HCT116 (cell line): ENCODE results near the gene F7. TPM values are rescaled to one million over a fixed set of nuclear protein-coding genes. Genes with fewer than 3 reads are reported as not detected.

Experiments used
- ATAC-seq: fragments of 200-7000 bp; cut with Tn5 transposase; 2 replicates; pipeline ENCODE4 v1.9.1; 2020; ENCODE audit warnings: mild to moderate bottlenecking, moderate library complexity
- BruUV-seq: library from RNA; stranded (reverse); fragments of 400-500 nt; replicated peaks from 2 replicates; lab custom pipeline; 2021; lab: Mats Ljungman, UMichigan
- CTCF ChIA-PET: fragments of 300-600 bp; sonication (Branson Sonifier 250); formaldehyde crosslinking; loops from one replicate; lab custom pipeline; 2021; ENCODE audit warnings: antibody characterized with exemption; lab: Charles Lee
- POLR2A ChIA-PET: fragments of 300-600, 350-600 bp; sonication (Branson Sonifier 250); formaldehyde crosslinking; loops from one replicate; lab custom pipeline; 2021; ENCODE audit warnings: antibody characterized with exemption; lab: Charles Lee
- RAD21 ChIA-PET, 2 experiments: fragments of 300-600 bp; sonication (Branson Sonifier 250); formaldehyde crosslinking; loops; one replicate each; lab custom pipeline; 2023; ENCODE audit warnings: low total read pairs in 2 of 2; ENCODE audit not compliant: uncharacterized antibody in 2 of 2, unreplicated experiment in 2 of 2, low non-redundant PET in 1 of 2; lab: Charles Lee
- DNase-seq: peaks from one replicate; pipeline ENCODE4 v3.0.0-alpha.2; 2010; ENCODE audit warnings: low read depth, low spot score
- H2AFZ ChIP-seq: fragments of 200-600 bp; shearing (Covaris generic), sonication (generic); 2 replicates; pipeline ENCODE4 v1.6.1; 2017; ENCODE audit warnings: low read depth, mixed run types, mixed read lengths, antibody characterized with exemption, low read length; ENCODE audit not compliant: poor library complexity, severe bottlenecking
- H3K27ac ChIP-seq: 2 replicates; pipeline ENCODE4 v1.5.1; 2012; ENCODE audit warnings: low read depth, low read length
- H3K27me3 ChIP-seq: fragments of 200-600 bp; sonication (generic); 2 replicates; pipeline ENCODE4 v1.6.1; 2016; ENCODE audit warnings: mixed run types, low read length, mixed read lengths; ENCODE audit not compliant: insufficient read depth
- H3K36me3 ChIP-seq, 2 experiments: fragments of 200-500 bp in 1 of 2; fragments of 200-600 bp in 1 of 2; sonication (Bioruptor generic) in 1 of 2; sonication (generic) in 1 of 2; 2 replicates each; pipeline versions ENCODE4 v1.5.1 to v1.6.1; 2014 to 2016; ENCODE audit warnings: low read length in 2 of 2, inconsistent platforms in 1 of 2, mixed read lengths in 1 of 2, mixed run types in 1 of 2; ENCODE audit not compliant: insufficient read depth in 2 of 2, control insufficient read depth in 1 of 2
- H3K4me1 ChIP-seq, 2 experiments: fragments of 200-600 bp in 1 of 2; sonication (generic) in 1 of 2; 2 replicates each; pipeline versions ENCODE4 v1.5.1 to v1.6.1; 2012 to 2017; ENCODE audit warnings: low read length in 2 of 2, inconsistent platforms in 1 of 2, mild to moderate bottlenecking in 1 of 2, mixed read lengths in 1 of 2, mixed run types in 1 of 2, moderate library complexity in 1 of 2; ENCODE audit not compliant: insufficient read depth in 2 of 2, control insufficient read depth in 1 of 2
- H3K4me2 ChIP-seq: fragments of 200-600 bp; sonication (generic); 2 replicates; pipeline ENCODE4 v1.6.1; 2017; ENCODE audit warnings: mixed run types, low read length, mixed read lengths
- H3K4me3 ChIP-seq, 2 experiments: fragments of 200-600 bp in 1 of 2; sonication (generic) in 1 of 2; replicated peaks in 1 of 2; 2 replicates each; pipeline ENCODE4 v1.5.1; 2011 to 2016; ENCODE audit warnings: low read length in 2 of 2, control low read depth in 1 of 2, low read depth in 1 of 2, mild to moderate bottlenecking in 1 of 2, mixed read lengths in 1 of 2, mixed run types in 1 of 2
- H3K79me2 ChIP-seq: fragments of 200-600 bp; sonication (generic); 2 replicates; pipeline ENCODE4 v1.6.1; 2017; ENCODE audit warnings: mild to moderate bottlenecking, mixed run types, low read length, moderate library complexity, mixed read lengths; ENCODE audit not compliant: insufficient read depth
- H3K9ac ChIP-seq: fragments of 200-600 bp; sonication (generic); 2 replicates; pipeline ENCODE4 v1.6.1; 2016; ENCODE audit warnings: low read length, mixed read lengths
- H3K9me2 ChIP-seq: fragments of 200-600 bp; sonication (generic), shearing (Covaris generic); 2 replicates; pipeline ENCODE4 v1.6.1; 2017; ENCODE audit warnings: mixed run types, mild to moderate bottlenecking, moderate library complexity; ENCODE audit not compliant: insufficient read depth
- H3K9me3 ChIP-seq, 2 experiments: fragments of 200-500 bp in 1 of 2; fragments of 200-600 bp in 1 of 2; sonication (Bioruptor generic) in 1 of 2; sonication (generic) in 1 of 2; 2 replicates each; pipeline ENCODE4 v1.6.1; 2014 to 2017; ENCODE audit warnings: low read length in 2 of 2, mixed read lengths in 2 of 2, inconsistent platforms in 1 of 2, low read depth in 1 of 2, mild to moderate bottlenecking in 1 of 2, mixed run types in 1 of 2, moderate library complexity in 1 of 2; ENCODE audit not compliant: control insufficient read depth in 1 of 2, insufficient read depth in 1 of 2
- H4K20me1 ChIP-seq: fragments of 200-600 bp; sonication (generic), shearing (Covaris generic); 2 replicates; pipeline ENCODE4 v1.6.1; 2017; ENCODE audit warnings: mixed run types, mild to moderate bottlenecking, moderate library complexity; ENCODE audit not compliant: insufficient read depth
- CBX3 ChIP-seq: IDR thresholded peaks from 2 replicates; pipeline ENCODE4 v1.6.1; 2012; ENCODE audit warnings: low read depth
- ELF1 ChIP-seq: IDR thresholded peaks from 2 replicates; pipeline ENCODE4 v1.6.1; 2012; ENCODE audit warnings: low read depth, borderline replicate concordance
- JUND ChIP-seq: IDR thresholded peaks from 2 replicates; pipeline ENCODE4 v1.6.1; 2012
- SRF ChIP-seq: IDR thresholded peaks from 2 replicates; pipeline ENCODE4 v1.6.1; 2012; ENCODE audit warnings: low read depth
- ZBTB33 ChIP-seq: IDR thresholded peaks from 2 replicates; pipeline ENCODE4 v1.6.1; 2011; ENCODE audit warnings: mild to moderate bottlenecking, low read length, moderate library complexity; ENCODE audit not compliant: insufficient replicate concordance; ENCODE audit errors: extremely low read depth
- ZNF274 ChIP-seq: fragments of 200-500 bp; sonication (Bioruptor generic); IDR thresholded peaks from 2 replicates; pipeline ENCODE4 v1.6.1; 2014; ENCODE audit warnings: mild to moderate bottlenecking, low read depth, low read length, inconsistent platforms
- intact Hi-C: fragments of 100-400 bp; cut with micrococcal nuclease; formaldehyde crosslinking; loops from 2 replicates; pipeline ENCODE4 v1.10.0; 2022
- total RNA-seq: library from RNA; stranded (reverse); gene quantifications from one replicate; pipeline ENCODE4 v1.2.1, GENCODE V29; 2021; ENCODE audit not compliant: unreplicated experiment
- TF ChIP-seq, protein P1 (sequence below): IDR thresholded peaks from 2 replicates; pipeline ENCODE4 v1.6.1; 2012
- TF ChIP-seq, protein P2 (sequence below): IDR thresholded peaks from 2 replicates; pipeline ENCODE4 v1.6.1; 2012

The F7 gene
- total RNA-seq, 1 experiment from 2014 or later = not detected

DNA sequence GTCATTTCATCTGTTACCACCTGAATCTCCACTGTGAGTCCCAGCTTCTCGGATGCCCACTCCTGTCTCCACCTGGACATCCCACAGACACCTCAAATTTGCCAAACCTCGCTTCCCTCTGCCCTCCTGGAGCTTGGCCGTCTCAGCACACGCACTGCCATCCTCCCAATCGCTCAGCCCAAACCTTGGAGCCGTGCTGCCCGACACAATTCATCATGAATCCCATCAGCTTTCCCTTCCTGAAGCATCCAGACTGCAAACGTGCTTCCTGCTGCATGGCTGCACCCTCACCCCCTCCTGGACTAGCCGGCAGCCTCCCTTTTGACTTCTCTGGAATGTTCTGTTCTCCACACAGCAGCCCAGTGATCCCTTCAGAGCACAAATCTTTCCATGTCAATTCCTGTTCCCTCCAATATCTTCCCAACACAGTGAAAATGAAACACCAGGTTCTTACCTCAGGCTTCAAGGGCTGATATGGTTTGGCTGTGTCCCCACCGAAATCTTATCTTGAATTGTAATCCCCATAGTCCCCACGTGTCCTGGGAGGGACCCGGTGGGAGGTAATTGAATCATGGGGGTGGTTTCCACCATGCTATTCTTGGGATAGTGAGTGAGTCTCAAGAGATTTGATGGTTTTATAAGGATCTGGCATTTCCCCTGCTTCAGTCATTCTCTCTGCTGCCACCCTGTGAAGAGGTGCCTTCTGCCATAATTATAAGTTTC is 51.8 kb downstream of the F7 start:
- TF ChIP-seq, protein P1, sequence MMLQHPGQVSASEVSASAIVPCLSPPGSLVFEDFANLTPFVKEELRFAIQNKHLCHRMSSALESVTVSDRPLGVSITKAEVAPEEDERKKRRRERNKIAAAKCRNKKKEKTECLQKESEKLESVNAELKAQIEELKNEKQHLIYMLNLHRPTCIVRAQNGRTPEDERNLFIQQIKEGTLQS = no peak
- TF ChIP-seq ELF1 = no peak
- no peak for TF ChIP-seq ZNF274
- no peak for TF ChIP-seq CBX3
- TF ChIP-seq, protein P2, sequence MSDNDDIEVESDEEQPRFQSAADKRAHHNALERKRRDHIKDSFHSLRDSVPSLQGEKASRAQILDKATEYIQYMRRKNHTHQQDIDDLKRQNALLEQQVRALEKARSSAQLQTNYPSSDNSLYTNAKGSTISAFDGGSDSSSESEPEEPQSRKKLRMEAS = no peak
- no peak for TF ChIP-seq JUND
- TF ChIP-seq SRF = no peak
- TF ChIP-seq ZBTB33 = no peak
- TF ChIP-seq, all 23 proteins: peak for 0
- Histone ChIP-seq H4K20me1 (no peaks in the 10 kb centered on the region), H3K79me2 (no peaks in the 10 kb centered on the region), H3K4me3 (no peak overlapping the region), H3K9ac (no peak overlapping the region), H3K9me3 (peaks cover 0 to 5% of the 10 kb centered on the region in 2 experiments; a peak in 1 of 4 replicates), H2AFZ (no peak overlapping the region), H3K36me3 (no peaks in the 10 kb centered on the region), H3K4me2 (no peak overlapping the region), H3K27me3 (no peaks in the 10 kb centered on the region), H3K9me2 (no peaks in the 10 kb centered on the region), H3K4me1 (peaks cover 9 to 16% of the 10 kb centered on the region in 2 experiments), H3K27ac (no peak overlapping the region)
- ATAC-seq (no peak), DNase-seq (no peak)
- ChIA-PET CTCF (no interaction called here), POLR2A (no interaction called here), RAD21 (no interaction called here)
- no TSS peak for BruUV-seq
- intact Hi-C loops = loop anchor here (10.0 kb wide), 1 partner anchor 73 kb away; no protein-coding TSS in a partner anchor
